ENCODE data around the gene PRSS33.

Gene PRSS33

GRCh38 chr16:2739625-2740430, 47.5 kb downstream of the PRSS33 start:
- no peak for DNase-seq

GRCh38 chr16:2738615-2739014, 48.7 kb downstream of the PRSS33 start:
- DNase-seq = no peak

- DNase-seq = no peak
Observed at GRCh38 chr16:2737895-2738418, 49.4 kb downstream of the PRSS33 start.

GRCh38 chr16:2737238-2737605, 50.1 kb downstream of the PRSS33 start:
- no peak for DNase-seq

GRCh38 chr16:2736476-2737237, 50.7 kb downstream of the PRSS33 start:
- no peak for DNase-seq

GRCh38 chr16:2734844-2735515, 52.4 kb downstream of the PRSS33 start:
- no peak for DNase-seq
